ENCODE measurements around the gene GDI2. TPM values are rescaled to one million over a fixed set of nuclear protein-coding genes. Genes with fewer than 3 reads are reported as not detected.

The GDI2 gene
- total and polyA plus RNA-seq, 4 donors: 64.2 to 300 (median 164) TPM

- WGBS, 2 donors: 19 to 22% methylated on average over 12 of the region's 12 CpGs
- peak overlapping the region; percentile 97 for H3K27ac ChIP-seq (ENCODE audit: low read depth in 1 of 2, low read length in 1 of 2)
- peak overlapping the region; percentile 82 for H3K4me3 ChIP-seq
- DNase-seq (peak in 1 of 3 donors; percentile 56), ATAC-seq (ENCODE audit: insufficient read depth, low FRiP score) (no peak)
- H3K9ac ChIP-seq (ENCODE audit: insufficient read depth in 1 of 2, low read length in 2 of 2): peak overlapping the region; percentile 85 to 95
- no peaks in the 10 kb centered on the region for H3K9me3 ChIP-seq (ENCODE audit: control insufficient read depth in 4 of 4, insufficient read depth in 3 of 4, low read length in 3 of 4)
- no peaks in the 10 kb centered on the region for H3K27me3 ChIP-seq (ENCODE audit: control insufficient read depth in 3 of 3, insufficient read depth in 3 of 3, low read length in 2 of 3)
- TF ChIP-seq CTCF (IDR thresholded peaks at IDR 0.05; ENCODE audit: control extremely low read depth, extremely low read depth): no peak
- peaks cover 2 to 38% (median 14%) of the 10 kb centered on the region in 5 donors for H3K4me1 ChIP-seq (ENCODE audit: control insufficient read depth in 5 of 5, insufficient read depth in 5 of 5, low read length in 5 of 5)
- no peaks in the 10 kb centered on the region for H3K36me3 ChIP-seq (ENCODE audit: control insufficient read depth in 4 of 4, insufficient read depth in 4 of 4, low read length in 4 of 4)
Measured at GRCh38 chr10:5814110-5815107, 1.2 kb upstream of the GDI2 start.

- ATAC-seq (ENCODE audit: insufficient read depth, low FRiP score) (peak; percentile 17), DNase-seq (no peak)
- peak overlapping the region; percentile 65 to 84 for H3K9ac ChIP-seq (ENCODE audit: insufficient read depth in 1 of 2, low read length in 2 of 2)
- H3K4me3 ChIP-seq: peak overlapping the region; percentile 77
- peak overlapping the region; percentile 90 to 97 for H3K27ac ChIP-seq (ENCODE audit: low read depth in 1 of 2, low read length in 1 of 2)
- no peak for TF ChIP-seq CTCF (IDR thresholded peaks at IDR 0.05; ENCODE audit: control extremely low read depth, extremely low read depth)
- 0 to 1% methylated on average over 28 to 29 of the region's 29 CpGs for WGBS, 2 donors
- peaks cover 2 to 40% (median 15%) of the 10 kb centered on the region in 5 donors for H3K4me1 ChIP-seq (ENCODE audit: control insufficient read depth in 5 of 5, insufficient read depth in 5 of 5, low read length in 5 of 5)
- no peaks in the 10 kb centered on the region for H3K36me3 ChIP-seq (ENCODE audit: control insufficient read depth in 4 of 4, insufficient read depth in 4 of 4, low read length in 4 of 4)
- no peaks in the 10 kb centered on the region for H3K9me3 ChIP-seq (ENCODE audit: control insufficient read depth in 4 of 4, insufficient read depth in 3 of 4, low read length in 3 of 4)
- no peaks in the 10 kb centered on the region for H3K27me3 ChIP-seq (ENCODE audit: control insufficient read depth in 3 of 3, insufficient read depth in 3 of 3, low read length in 2 of 3)
Measured at GRCh38 chr10:5813091-5813340, 218 bp downstream of the GDI2 start.

GRCh38 chr10:5812283-5813090 lies 747 bp downstream of the GDI2 start:
- peak overlapping the region; percentile 77 for H3K4me3 ChIP-seq
- TF ChIP-seq CTCF (IDR thresholded peaks at IDR 0.05; ENCODE audit: control extremely low read depth, extremely low read depth): no peak
- peak; percentile 48 to 63 (median 54) for DNase-seq
- WGBS, 2 donors: 1% methylated on average over 45 to 49 of the region's 49 CpGs
- no peaks in the 10 kb centered on the region for H3K9me3 ChIP-seq (ENCODE audit: control insufficient read depth in 4 of 4, insufficient read depth in 3 of 4, low read length in 3 of 4)
- H3K36me3 ChIP-seq (ENCODE audit: control insufficient read depth in 4 of 4, insufficient read depth in 4 of 4, low read length in 4 of 4): no peaks in the 10 kb centered on the region
- H3K27ac ChIP-seq (ENCODE audit: low read depth in 1 of 2, low read length in 1 of 2): peak overlapping the region; percentile 90 to 97
- peak overlapping the region; percentile 65 to 96 for H3K9ac ChIP-seq (ENCODE audit: insufficient read depth in 1 of 2, low read length in 2 of 2)
- no peaks in the 10 kb centered on the region for H3K27me3 ChIP-seq (ENCODE audit: control insufficient read depth in 3 of 3, insufficient read depth in 3 of 3, low read length in 2 of 3)
- peaks cover 2 to 40% (median 19%) of the 10 kb centered on the region in 5 donors for H3K4me1 ChIP-seq (ENCODE audit: control insufficient read depth in 5 of 5, insufficient read depth in 5 of 5, low read length in 5 of 5)
- peak; percentile 39 for ATAC-seq (ENCODE audit: insufficient read depth, low FRiP score)
